Tibial nerve (tissue), 4 donors: ENCODE data around the gene GOLGA6C.
"Not testable (repeated sequence)": the region's sequence is repeated elsewhere in the genome, so short reads cannot be mapped to it uniquely, and the experiment has no call there.

Source experiments
- CTCF ChIP-seq, 5 experiments: fragments of 200-600 bp in 3 of 5; fragments of 450-650 bp in 2 of 5; sonication (generic) in 3 of 5; IDR thresholded peaks; one replicate each; pipeline ENCODE4 v1.5.1; 2016 to 2019; ENCODE audit warnings: antibody characterized with exemption in 5 of 5, mild to moderate bottlenecking in 3 of 5, moderate library complexity in 2 of 5
- EP300 ChIP-seq, 2 donors: sonication (generic); formaldehyde crosslinking; IDR thresholded peaks; one replicate each; pipeline ENCODE4 v1.6.1; 2017; ENCODE audit warnings: antibody characterized with exemption in 2 of 2, mild to moderate bottlenecking in 1 of 2
- POLR2A ChIP-seq, 2 donors: fragments of 450-650 bp; IDR thresholded peaks; one replicate each; pipeline ENCODE4 v1.6.1; 2017; ENCODE audit warnings: antibody characterized with exemption in 2 of 2, mild to moderate bottlenecking in 2 of 2, moderate library complexity in 2 of 2

DNA sequence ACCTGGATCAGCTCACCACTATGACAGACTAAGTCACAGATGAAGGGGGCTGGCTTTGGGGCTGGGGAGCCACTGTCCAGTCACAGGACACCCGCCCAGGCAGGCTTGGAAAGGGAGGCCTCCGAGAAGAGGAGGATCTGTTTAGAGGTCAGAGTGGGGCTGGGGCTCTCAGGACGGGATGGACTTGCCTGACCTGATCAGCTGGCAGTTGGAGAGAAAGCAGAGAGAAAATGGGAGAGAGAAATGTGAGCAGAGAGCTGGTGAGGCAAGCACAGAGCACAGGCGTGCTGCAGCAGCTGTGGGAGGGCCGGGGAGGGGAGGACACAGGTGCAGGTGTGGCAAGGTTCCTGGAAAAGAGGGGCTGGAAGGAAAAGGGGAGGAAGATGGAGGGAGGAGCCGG is 41.9 kb downstream of the GOLGA6C start:
- not testable (repeated sequence) for TF ChIP-seq CTCF, EP300, POLR2A (IDR thresholded peaks at IDR 0.05)
